TTC549 (cell line): ENCODE measurements around the gene DNAH3.
"Not testable (repeated sequence)": the region's sequence is repeated elsewhere in the genome, so short reads cannot be mapped to it uniquely, and the experiment has no call there.

Experiments used
- FAIRE-seq: peaks from 2 replicates; lab custom pipeline; 2012; peaks lifted over from hg19 to GRCh38; lab: Jason Lieb, UNC

DNAH3 gene

GRCh38 chr16:20941636-20941926 is 209.1 kb downstream of the DNAH3 start:
- FAIRE-seq, result no peak

- FAIRE-seq, result no peak
These were observed 209.6 kb downstream of the DNAH3 start for GRCh38 chr16:20940871-20941635.

- no peak for FAIRE-seq
These were observed 211.0 kb downstream of the DNAH3 start for GRCh38 chr16:20939611-20940010.

GRCh38 chr16:20938426-20938825 is 212.2 kb downstream of the DNAH3 start:
- FAIRE-seq, result no peak

- no peak for FAIRE-seq
These were observed 212.9 kb downstream of the DNAH3 start for GRCh38 chr16:20937736-20938135.

GRCh38 chr16:20933589-20933988 is 217.1 kb downstream of the DNAH3 start:
- FAIRE-seq, result no peak

- FAIRE-seq, result no peak
These were observed 219.5 kb downstream of the DNAH3 start for GRCh38 chr16:20931066-20931600.

GRCh38 chr16:20930365-20930690 is 220.3 kb downstream of the DNAH3 start:
- FAIRE-seq, result no peak

GRCh38 chr16:20929676-20930364 is 220.8 kb downstream of the DNAH3 start:
- not testable (repeated sequence) for FAIRE-seq

GRCh38 chr16:20928774-20929411 is 221.8 kb downstream of the DNAH3 start:
- no peak for FAIRE-seq

GRCh38 chr16:20925751-20926150 is 224.9 kb downstream of the DNAH3 start:
- FAIRE-seq, result no peak

- no peak for FAIRE-seq
These were observed 226.8 kb downstream of the DNAH3 start for GRCh38 chr16:20923876-20924275.

GRCh38 chr16:20920799-20921198 is 229.8 kb downstream of the DNAH3 start:
- peak; percentile 59 for FAIRE-seq

- FAIRE-seq, result no peak
These were observed 230.6 kb downstream of the DNAH3 start for GRCh38 chr16:20920091-20920490.

GRCh38 chr16:20918486-20919239 is 232.0 kb downstream of the DNAH3 start:
- no peak for FAIRE-seq

GRCh38 chr16:20916942-20917341 is 233.7 kb downstream of the DNAH3 start:
- FAIRE-seq, result no peak

- FAIRE-seq, result no peak
These were observed 234.4 kb downstream of the DNAH3 start for GRCh38 chr16:20916289-20916688.

- FAIRE-seq, result no peak
These were observed 239.3 kb downstream of the DNAH3 start for GRCh38 chr16:20911361-20911760.

GRCh38 chr16:20910781-20911321 is 239.8 kb downstream of the DNAH3 start:
- no peak for FAIRE-seq

GRCh38 chr16:20906341-20907255 is 244.0 kb downstream of the DNAH3 start:
- no peak for FAIRE-seq

- FAIRE-seq, result no peak
These were observed 245.1 kb downstream of the DNAH3 start for GRCh38 chr16:20905576-20905975.
